ENCODE results near the gene FRMPD4. TPM values are rescaled to one million over a fixed set of nuclear protein-coding genes. Genes with fewer than 3 reads are reported as not detected.
"Not testable (repeated sequence)": the region's sequence is repeated elsewhere in the genome, so short reads cannot be mapped to it uniquely, and the experiment has no call there.

FRMPD4 gene
- total RNA-seq, 1 experiment from 2014 or later = not detected

- not testable (repeated sequence) for DNase-seq (ENCODE audit: low spot score)
These were observed 377.1 kb downstream of the FRMPD4 start for GRCh38 chrX:12515384-12515783.

- no peak for DNase-seq (ENCODE audit: low spot score)
These were observed 388.0 kb downstream of the FRMPD4 start for GRCh38 chrX:12526306-12526705.

GRCh38 chrX:12538096-12538495 is 399.8 kb downstream of the FRMPD4 start:
- DNase-seq (ENCODE audit: low spot score) = not testable (repeated sequence)

GRCh38 chrX:12542251-12542650 is 404.0 kb downstream of the FRMPD4 start:
- DNase-seq (ENCODE audit: low spot score) = not testable (repeated sequence)

- no peak for DNase-seq (ENCODE audit: low spot score)
These were observed 410.1 kb downstream of the FRMPD4 start for GRCh38 chrX:12548341-12548740.

GRCh38 chrX:12548746-12549145 is 410.5 kb downstream of the FRMPD4 start:
- DNase-seq (ENCODE audit: low spot score) = peak; percentile 9

- no peak for DNase-seq (ENCODE audit: low spot score)
These were observed 415.9 kb downstream of the FRMPD4 start for GRCh38 chrX:12554206-12554605.

GRCh38 chrX:12563121-12563520 is 424.8 kb downstream of the FRMPD4 start:
- DNase-seq (ENCODE audit: low spot score) = no peak

GRCh38 chrX:12564221-12564620 is 425.9 kb downstream of the FRMPD4 start:
- DNase-seq (ENCODE audit: low spot score) = no peak

- DNase-seq (ENCODE audit: low spot score) = peak; percentile 30
These were observed 429.6 kb downstream of the FRMPD4 start for GRCh38 chrX:12567857-12568256.

GRCh38 chrX:12570859-12571501 is 432.7 kb downstream of the FRMPD4 start:
- DNase-seq (ENCODE audit: low spot score) = no peak

GRCh38 chrX:12579311-12579710 is 441.0 kb downstream of the FRMPD4 start:
- no peak for DNase-seq (ENCODE audit: low spot score)

GRCh38 chrX:12580548-12580947 is 442.3 kb downstream of the FRMPD4 start:
- DNase-seq (ENCODE audit: low spot score) = no peak

- no peak for DNase-seq (ENCODE audit: low spot score)
These were observed 443.3 kb downstream of the FRMPD4 start for GRCh38 chrX:12581546-12581945.

GRCh38 chrX:12582649-12583048 is 444.4 kb downstream of the FRMPD4 start:
- no peak for DNase-seq (ENCODE audit: low spot score)

- DNase-seq (ENCODE audit: low spot score) = no peak
These were observed 445.3 kb downstream of the FRMPD4 start for GRCh38 chrX:12583543-12583942.

- DNase-seq (ENCODE audit: low spot score) = no peak
These were observed 457.4 kb downstream of the FRMPD4 start for GRCh38 chrX:12595720-12596119.

GRCh38 chrX:12610079-12610478 is 471.8 kb downstream of the FRMPD4 start:
- DNase-seq (ENCODE audit: low spot score) = no peak

- DNase-seq (ENCODE audit: low spot score) = no peak
These were observed 473.2 kb downstream of the FRMPD4 start for GRCh38 chrX:12611471-12611870.

GRCh38 chrX:12614266-12614665 is 476.0 kb downstream of the FRMPD4 start:
- DNase-seq (ENCODE audit: low spot score) = no peak

GRCh38 chrX:12615061-12615460 is 476.8 kb downstream of the FRMPD4 start:
- no peak for DNase-seq (ENCODE audit: low spot score)

- no peak for DNase-seq (ENCODE audit: low spot score)
These were observed 479.0 kb downstream of the FRMPD4 start for GRCh38 chrX:12617241-12617640.

- no peak for DNase-seq (ENCODE audit: low spot score)
These were observed 509.0 kb downstream of the FRMPD4 start for GRCh38 chrX:12647230-12647629.

GRCh38 chrX:12648995-12649394 is 510.7 kb downstream of the FRMPD4 start:
- no peak for DNase-seq (ENCODE audit: low spot score)

Measured in HT-29 (cell line).